SKM-1 (cell line): ENCODE data around the gene CRYBG1.

ENCODE experiments used
- DNase-seq: peaks from one replicate; lab custom pipeline; 2025; ENCODE audit not compliant: unreplicated experiment; lab: John Stamatoyannopoulos, UW

Gene CRYBG1

GRCh38 chr6:106419900-106420613 is 59.5 kb downstream of the CRYBG1 start:
- DNase-seq: no peak

GRCh38 chr6:106421496-106421895 is 61.0 kb downstream of the CRYBG1 start:
- DNase-seq: no peak

- DNase-seq: no peak
Observed at GRCh38 chr6:106422534-106422933, 62.0 kb downstream of the CRYBG1 start.

GRCh38 chr6:106425382-106425781 is 64.9 kb downstream of the CRYBG1 start:
- no peak for DNase-seq

GRCh38 chr6:106426250-106426970 is 65.9 kb downstream of the CRYBG1 start:
- DNase-seq: no peak

GRCh38 chr6:106430466-106430865 is 69.9 kb downstream of the CRYBG1 start:
- DNase-seq: no peak

- DNase-seq: no peak
Observed at GRCh38 chr6:106431405-106431804, 70.9 kb downstream of the CRYBG1 start.

- DNase-seq: no peak
Observed at GRCh38 chr6:106431972-106432371, 71.5 kb downstream of the CRYBG1 start.

GRCh38 chr6:106434530-106434929 is 74.0 kb downstream of the CRYBG1 start:
- DNase-seq: no peak

- no peak for DNase-seq
Observed at GRCh38 chr6:106439459-106439858, 78.9 kb downstream of the CRYBG1 start.

GRCh38 chr6:106440546-106440945 is 80.0 kb downstream of the CRYBG1 start:
- no peak for DNase-seq

- DNase-seq: no peak
Observed at GRCh38 chr6:106442395-106442794, 81.9 kb downstream of the CRYBG1 start.

GRCh38 chr6:106444777-106445507 is 84.4 kb downstream of the CRYBG1 start:
- peak; percentile 74 for DNase-seq

GRCh38 chr6:106445508-106445878 is 85.0 kb downstream of the CRYBG1 start:
- no peak for DNase-seq

GRCh38 chr6:106446287-106446885 is 85.9 kb downstream of the CRYBG1 start:
- peak; percentile 22 for DNase-seq

GRCh38 chr6:106446983-106447382 is 86.5 kb downstream of the CRYBG1 start:
- no peak for DNase-seq

GRCh38 chr6:106448000-106448426 is 87.5 kb downstream of the CRYBG1 start:
- peak; percentile 99 for DNase-seq

- no peak for DNase-seq
Observed at GRCh38 chr6:106450653-106451052, 90.1 kb downstream of the CRYBG1 start.

- DNase-seq: no peak
Observed at GRCh38 chr6:106451439-106451838, 90.9 kb downstream of the CRYBG1 start.

- no peak for DNase-seq
Observed at GRCh38 chr6:106452628-106453027, 92.1 kb downstream of the CRYBG1 start.

GRCh38 chr6:106453756-106454367 is 93.3 kb downstream of the CRYBG1 start:
- no peak for DNase-seq
